K562 (cell line): ENCODE results near the gene INHA. TPM values are rescaled to one million over a fixed set of nuclear protein-coding genes. Genes with fewer than 3 reads are reported as not detected.

Source experiments
- ARID1B ChIP-seq: fragments of 450-650 bp; IDR thresholded peaks from 2 replicates; pipeline ENCODE4 v1.6.1; 2016; ENCODE audit warnings: antibody characterized with exemption, mild to moderate bottlenecking, inconsistent platforms
- BCOR ChIP-seq: fragments of 450-650 bp; IDR thresholded peaks from 2 replicates; pipeline ENCODE4 v1.6.1; 2016
- CTCFL ChIP-seq: IDR thresholded peaks from 2 replicates; pipeline ENCODE4 v1.6.1; 2011; ENCODE audit warnings: borderline replicate concordance, low read depth, mild to moderate bottlenecking, moderate library complexity, low read length; ENCODE audit not compliant: insufficient read depth, poor library complexity, severe bottlenecking
- DDX20 ChIP-seq: fragments of 450-650 bp; IDR thresholded peaks from 2 replicates; pipeline ENCODE4 v1.6.1; 2016; ENCODE audit warnings: missing genetic modification characterization, low read depth, mild to moderate bottlenecking, missing compliant biosample characterization, moderate library complexity
- LARP7 ChIP-seq: fragments of 450-650 bp; IDR thresholded peaks from 2 replicates; pipeline ENCODE4 v1.6.1; 2016
- NR2C2 ChIP-seq, 2 experiments: fragments of 200-800 bp in 1 of 2; sonication (Bioruptor generic) in 1 of 2; sonication (generic) in 1 of 2; formaldehyde crosslinking in 1 of 2; IDR thresholded peaks; 2 replicates each; pipeline versions ENCODE4 v1.6.1 to v1.8.0; 2016 to 2022; ENCODE audit warnings: mild to moderate bottlenecking in 1 of 2, missing compliant biosample characterization in 1 of 2, missing genetic modification characterization in 1 of 2, missing genetic modification reagents in 1 of 2
- PRDM10 ChIP-seq: fragments of 450-650 bp; IDR thresholded peaks from 2 replicates; pipeline ENCODE4 v1.6.1; 2018; ENCODE audit not compliant: partially characterized antibody
- PYGO2 ChIP-seq: fragments of 450-650 bp; IDR thresholded peaks from 2 replicates; pipeline ENCODE4 v1.6.1; 2016; ENCODE audit warnings: mild to moderate bottlenecking, missing genetic modification characterization, moderate library complexity, missing compliant biosample characterization
- ZNF311 ChIP-seq: fragments of 250-450 bp; sonication (Bioruptor Pico); IDR thresholded peaks from 2 replicates; pipeline ENCODE4 v1.4.0; 2020; ENCODE audit warnings: mild to moderate bottlenecking, moderate library complexity
- ZNF354B ChIP-seq: fragments of 250-450 bp; sonication (Bioruptor Pico); IDR thresholded peaks from 2 replicates; pipeline ENCODE4 v1.4.0; 2020
- ZNF707 ChIP-seq: fragments of 250-450 bp; sonication (Bioruptor Pico); conservative IDR thresholded peaks from 2 replicates; pipeline ENCODE4 v1.8.0; 2022; ENCODE audit warnings: inconsistent platforms, mild to moderate bottlenecking, moderate library complexity
- polyA plus RNA-seq, 8 experiments: library from polyadenylated mRNA; depleted of rRNA in 4 of 8; stranded (reverse) in 5 of 8; unstranded in 3 of 8; fragments of >200 nt; fragmentation: Nextera tagmentation in 2 of 8; fragmentation: Illumina TruSeq in 1 of 8; extraction: Ambion mirVana in 2 of 8; extraction: Trizol in 1 of 8; gene quantifications; 2 replicates each; pipeline versions ENCODE4 v1.2.1 to v1.2.3, GENCODE V29; 2011 to 2014; ENCODE audit warnings: inconsistent platforms in 1 of 8, missing spikeins in 1 of 8
- total RNA-seq, 7 experiments: library from RNA; depleted of rRNA in 6 of 7; stranded (reverse); fragments of >200 nt in 6 of 7; fragmentation: Illumina TruSeq in 2 of 7; extraction: Trizol in 2 of 7; gene quantifications; 2 replicates each; pipeline versions ENCODE4 v1.2.1 to v1.2.3, GENCODE V29; 2011 to 2021; ENCODE audit warnings: low replicate concordance in 1 of 7

Gene INHA
- total and polyA plus RNA-seq, 9 of the 15 experiments (the other 6 are each of a cell fraction or from before 2014, with no cell fraction given) = 0.07 to 1.9 (median 0.40) TPM

- TF ChIP-seq LARP7 = no peak
- TF ChIP-seq ZNF354B = no peak
- TF ChIP-seq BCOR = peak; percentile 28; the same call in 1 of the 2 replicates
- TF ChIP-seq ZNF311 (CRISPR knock-in tag) = no peak
- TF ChIP-seq NR2C2 (CRISPR knock-in tag; IDR thresholded peaks at IDR 0.05) = no peak
- TF ChIP-seq NR2C2 (tag; IDR thresholded peaks at IDR 0.05) = peak; percentile 94
- TF ChIP-seq DDX20 (tag) = no peak
- no peak for TF ChIP-seq CTCFL
- peak; percentile 76 for TF ChIP-seq PRDM10
- no peak for TF ChIP-seq ZNF707 (CRISPR knock-in tag)
- no peak for TF ChIP-seq ARID1B
- TF ChIP-seq PYGO2 (tag) = 0 out of 2 replicates have a peak, but pooled peaks have one; percentile 28
Measured at GRCh38 chr2:219598308-219599078, 26.4 kb downstream of the INHA start (continued).
